Fibroblast of mammary gland (primary cell): ENCODE data around the gene PAIP2.
A peak's percentile ranks its signal among the peaks of the same experiment; 100 is the strongest.
"Not testable (repeated sequence)": the region's sequence is repeated elsewhere in the genome, so short reads cannot be mapped to it uniquely, and the experiment has no call there.

ENCODE experiments used
- DNase-seq: peaks from one replicate; pipeline ENCODE4 v3.0.0-alpha.2; 2010; ENCODE audit warnings: low read depth
- H3K4me3 ChIP-seq: 2 replicates; pipeline ENCODE4 v1.5.1; 2011; ENCODE audit warnings: low read depth, mild to moderate bottlenecking, low read length, moderate library complexity; ENCODE audit not compliant: control insufficient read depth
- TF ChIP-seq, protein P1 (sequence below): conservative IDR thresholded peaks from 2 replicates; pipeline ENCODE4 v1.5.1; 2011; ENCODE audit warnings: low read depth, low read length, inconsistent platforms; ENCODE audit not compliant: control insufficient read depth, insufficient read depth

Gene PAIP2

DNA sequence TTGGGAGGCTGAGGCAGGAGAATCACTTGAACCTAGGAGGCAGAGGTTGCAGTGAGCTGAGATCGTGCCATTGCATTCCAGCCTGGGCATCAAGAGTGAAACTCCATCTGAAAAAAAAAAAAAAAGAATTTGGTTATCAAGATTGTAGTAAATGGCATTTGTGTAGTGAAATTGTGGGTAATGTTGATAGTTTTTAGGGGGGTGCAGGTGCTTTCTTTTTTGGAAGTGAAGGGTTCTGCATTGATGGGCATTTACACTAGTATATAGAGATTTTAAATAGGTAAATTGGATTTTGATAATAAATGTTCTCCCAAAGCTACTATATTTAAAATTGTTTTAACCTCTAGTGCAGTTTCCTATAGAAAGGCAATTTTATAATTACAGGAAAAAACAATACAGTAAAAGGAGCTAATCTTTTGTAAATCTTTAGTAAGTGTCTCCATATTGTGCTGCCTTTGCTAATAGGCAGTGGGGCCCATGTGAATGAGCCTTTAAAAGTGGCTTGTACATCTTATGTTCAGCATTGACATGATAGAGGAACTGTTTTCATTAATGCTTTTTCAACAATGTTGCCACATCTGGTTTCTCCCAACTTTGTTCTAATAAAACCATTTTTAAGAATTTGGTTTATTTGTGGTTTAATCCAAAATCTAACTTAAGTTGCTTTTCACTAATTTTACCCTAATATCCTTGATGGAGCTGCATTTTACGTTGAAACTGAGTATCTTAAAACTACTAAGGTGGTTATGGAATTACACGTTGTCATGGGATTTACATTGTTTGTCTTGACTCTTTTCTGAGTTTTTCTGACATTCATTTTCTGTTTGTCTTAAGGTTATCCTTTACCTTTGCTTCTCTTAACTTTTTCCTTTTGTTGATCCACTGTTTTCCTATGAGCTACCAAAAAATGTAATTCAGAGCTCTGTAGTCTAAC is 37.0 kb upstream of the PAIP2 start:
- TF ChIP-seq, protein P1, sequence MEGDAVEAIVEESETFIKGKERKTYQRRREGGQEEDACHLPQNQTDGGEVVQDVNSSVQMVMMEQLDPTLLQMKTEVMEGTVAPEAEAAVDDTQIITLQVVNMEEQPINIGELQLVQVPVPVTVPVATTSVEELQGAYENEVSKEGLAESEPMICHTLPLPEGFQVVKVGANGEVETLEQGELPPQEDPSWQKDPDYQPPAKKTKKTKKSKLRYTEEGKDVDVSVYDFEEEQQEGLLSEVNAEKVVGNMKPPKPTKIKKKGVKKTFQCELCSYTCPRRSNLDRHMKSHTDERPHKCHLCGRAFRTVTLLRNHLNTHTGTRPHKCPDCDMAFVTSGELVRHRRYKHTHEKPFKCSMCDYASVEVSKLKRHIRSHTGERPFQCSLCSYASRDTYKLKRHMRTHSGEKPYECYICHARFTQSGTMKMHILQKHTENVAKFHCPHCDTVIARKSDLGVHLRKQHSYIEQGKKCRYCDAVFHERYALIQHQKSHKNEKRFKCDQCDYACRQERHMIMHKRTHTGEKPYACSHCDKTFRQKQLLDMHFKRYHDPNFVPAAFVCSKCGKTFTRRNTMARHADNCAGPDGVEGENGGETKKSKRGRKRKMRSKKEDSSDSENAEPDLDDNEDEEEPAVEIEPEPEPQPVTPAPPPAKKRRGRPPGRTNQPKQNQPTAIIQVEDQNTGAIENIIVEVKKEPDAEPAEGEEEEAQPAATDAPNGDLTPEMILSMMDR = no peak
- DNase-seq = no peak

DNA sequence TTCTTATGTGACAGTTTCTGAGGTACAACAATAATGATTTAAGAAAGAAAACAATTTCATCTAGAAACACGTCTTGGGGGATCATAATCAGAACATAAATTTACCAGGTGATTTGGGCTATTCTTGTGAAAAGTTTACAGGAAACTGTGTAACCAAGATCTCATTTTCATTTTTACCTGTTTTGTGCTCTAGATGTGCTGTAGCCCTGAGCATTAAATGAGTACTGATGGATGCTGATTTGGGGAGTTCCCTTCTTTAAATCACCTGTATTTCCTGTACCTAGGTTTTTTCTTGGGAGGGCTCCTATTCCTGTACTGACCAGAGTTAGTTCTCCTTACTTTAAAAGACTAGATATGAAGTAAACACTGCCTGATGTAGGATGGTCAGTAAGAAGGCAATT is 35.5 kb upstream of the PAIP2 start:
- TF ChIP-seq, protein P1 = no peak
- no peak for DNase-seq
- no peak overlapping the region for H3K4me3 ChIP-seq

More for the DNA sequence above, 37.0 kb upstream of the PAIP2 start:
- H3K4me3 ChIP-seq = no peak overlapping the region

DNA sequence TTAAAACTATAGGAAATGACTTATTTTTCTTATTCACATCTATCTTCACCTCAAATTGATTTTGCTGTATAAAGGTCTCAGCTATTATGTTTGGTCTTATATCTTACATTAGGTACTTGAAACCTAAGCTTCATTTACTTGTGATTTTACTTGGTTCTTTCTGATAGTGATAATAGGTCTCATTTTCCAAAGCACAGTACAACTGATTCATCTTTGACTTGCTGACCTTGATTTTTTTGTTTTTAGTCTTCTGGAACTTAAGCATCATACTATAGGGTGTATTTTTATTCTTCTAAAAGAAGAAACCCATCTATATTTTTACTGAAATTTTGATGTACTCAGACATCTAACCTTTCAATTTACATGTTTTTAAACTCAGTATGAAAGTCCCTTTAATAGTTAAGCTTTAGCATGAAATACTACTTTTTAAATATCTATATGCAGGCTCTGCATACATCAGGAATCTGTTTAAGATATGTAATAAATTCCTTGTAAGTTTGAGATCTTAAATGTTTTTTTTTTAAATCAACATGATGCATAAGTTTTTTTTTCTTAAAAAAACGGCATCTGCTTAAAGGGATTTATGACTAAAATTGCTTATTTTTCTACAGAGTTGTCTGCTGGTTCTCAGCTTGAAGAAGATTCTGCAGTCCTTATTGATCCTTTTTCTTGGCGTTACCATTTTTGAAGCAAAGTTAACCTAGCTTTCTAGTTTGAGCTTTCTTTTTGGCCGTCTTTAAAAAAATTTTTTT is 34.9 kb upstream of the PAIP2 start:
- no peak overlapping the region for H3K4me3 ChIP-seq
- TF ChIP-seq, protein P1 = no peak
- DNase-seq = no peak

DNA sequence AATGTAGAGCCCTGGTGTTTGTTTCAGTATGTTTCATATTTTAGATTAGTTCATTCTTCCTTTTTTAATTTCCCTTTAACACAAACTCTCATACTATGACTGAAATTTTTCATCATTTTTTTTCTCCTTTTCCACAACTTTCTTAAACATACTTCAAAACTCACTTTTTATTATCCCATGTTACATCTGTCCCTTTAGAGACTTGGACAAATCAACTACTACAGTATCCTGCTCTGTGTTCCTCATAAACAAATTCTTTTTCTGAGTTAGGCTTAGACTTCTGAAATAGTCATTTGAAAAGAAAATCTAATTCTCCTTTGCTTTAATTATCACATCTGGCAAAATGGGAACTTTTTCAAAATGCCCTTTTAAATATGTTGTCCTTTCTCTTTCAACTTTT is 32.9 kb upstream of the PAIP2 start:
- no peak overlapping the region for H3K4me3 ChIP-seq
- no peak for DNase-seq
- TF ChIP-seq, protein P1 = no peak

DNA sequence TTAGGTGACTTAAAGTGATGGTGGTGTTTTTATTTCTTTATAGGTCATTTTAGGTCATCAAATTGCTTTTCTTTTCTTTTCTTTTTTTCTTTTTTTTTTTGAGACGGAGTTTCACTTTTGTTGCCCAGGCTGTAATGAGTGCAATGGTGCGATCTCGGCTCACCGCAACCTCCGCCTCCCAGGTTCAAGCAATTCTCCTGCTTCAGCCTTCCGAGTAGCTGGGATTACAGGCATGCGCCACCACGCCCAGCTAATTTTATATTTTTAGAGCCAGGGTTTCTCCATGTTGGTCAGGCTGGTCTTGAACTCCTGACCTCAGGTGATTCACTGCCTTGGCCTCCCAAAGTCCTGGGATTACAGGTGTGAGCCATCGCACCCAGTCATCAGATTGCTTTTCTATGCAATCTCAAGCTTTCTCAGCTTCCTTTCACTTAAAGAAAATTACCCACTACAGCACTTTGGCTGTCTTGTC is 30.9 kb upstream of the PAIP2 start:
- DNase-seq = peak; percentile 25

DNA sequence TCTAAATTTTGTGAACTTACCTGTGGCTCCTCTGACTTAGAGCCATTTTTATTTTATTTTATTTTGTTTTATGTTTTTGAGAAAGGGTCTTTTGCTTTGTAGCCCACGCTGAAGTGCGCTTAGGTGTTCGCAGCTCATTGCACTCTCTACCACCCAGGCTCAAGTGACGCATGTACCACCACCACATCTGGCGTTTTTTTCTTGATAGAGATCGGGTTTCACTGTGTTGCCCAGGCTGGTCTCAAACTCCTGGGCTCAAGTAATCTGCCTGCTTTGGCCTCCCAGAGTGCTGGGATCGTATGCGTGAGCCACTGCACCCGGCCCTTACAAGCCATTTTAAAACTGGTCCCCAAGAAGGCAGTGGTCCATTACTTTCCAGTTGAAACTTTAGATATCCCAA is 29.6 kb upstream of the PAIP2 start:
- TF ChIP-seq, protein P1 = no peak
- no peak for DNase-seq
- no peak overlapping the region for H3K4me3 ChIP-seq

More for the DNA sequence above, 30.9 kb upstream of the PAIP2 start:
- H3K4me3 ChIP-seq = not testable (repeated sequence)

DNA sequence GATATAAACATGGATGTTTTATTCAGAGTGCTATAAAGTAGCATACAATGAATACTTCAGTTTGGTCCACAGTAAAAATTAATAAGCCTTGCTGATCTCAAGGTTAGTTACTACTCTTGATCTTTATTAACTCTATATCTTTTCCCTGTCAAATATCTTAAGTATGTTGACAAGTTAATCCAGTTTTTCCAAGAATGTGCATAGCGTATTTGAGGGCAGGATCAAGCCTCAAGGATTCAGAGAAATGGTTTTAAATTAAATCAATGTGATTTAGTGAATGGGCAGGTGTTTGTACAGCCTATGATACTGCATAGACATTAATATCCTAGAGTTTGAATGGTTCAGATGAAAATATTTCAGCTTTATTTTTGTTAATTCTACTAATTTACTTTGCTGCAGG is 27.4 kb upstream of the PAIP2 start:
- TF ChIP-seq, protein P1 = no peak
- DNase-seq = no peak
- no peak overlapping the region for H3K4me3 ChIP-seq
